ENCODE data around the gene SLC6A18. TPM values are rescaled to one million over a fixed set of nuclear protein-coding genes. Genes with fewer than 3 reads are reported as not detected.

The SLC6A18 gene
- total RNA-seq, 4 donors from 2014 or later: not detected

DNA sequence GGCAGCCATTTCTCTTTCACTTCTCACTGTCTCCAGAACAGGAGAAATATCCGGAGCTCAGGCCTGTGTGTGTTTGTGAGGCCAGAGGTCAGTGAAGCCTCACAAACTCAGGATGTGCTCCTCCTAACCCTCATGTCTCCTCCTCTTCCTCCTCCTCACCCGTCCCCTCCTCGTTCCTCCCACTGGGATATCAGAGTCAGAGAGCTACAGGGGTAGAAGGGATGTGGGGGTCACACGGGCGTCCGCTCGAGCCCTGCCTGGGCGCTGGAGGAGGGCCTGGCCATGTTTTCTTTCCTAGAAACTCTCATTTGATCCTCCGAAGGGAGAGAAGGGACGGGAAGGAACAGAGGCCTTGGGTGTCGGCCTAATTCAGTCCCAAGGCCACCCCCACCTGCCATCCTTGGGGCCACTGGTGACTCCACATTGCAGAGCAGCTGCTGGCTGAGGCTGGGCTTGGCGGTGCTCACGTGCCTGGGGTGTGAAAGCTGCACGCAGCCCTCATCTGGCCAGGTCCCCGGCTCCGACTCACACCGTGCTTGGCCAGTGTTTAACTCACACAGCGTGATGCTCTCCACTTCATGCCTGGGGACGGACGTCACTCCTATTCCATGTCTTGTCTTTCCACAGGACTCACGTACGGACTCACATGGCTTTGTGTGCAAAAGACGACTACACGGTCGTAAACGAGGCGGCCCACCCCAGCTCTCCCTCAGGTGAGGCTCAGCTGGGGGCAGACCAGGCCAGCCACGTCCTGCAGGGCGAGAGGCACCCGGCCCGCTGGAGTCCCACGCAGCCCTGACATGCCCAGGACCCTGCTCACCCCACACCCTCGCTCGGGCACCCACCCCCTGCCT is 46.4 kb upstream of the SLC6A18 start:
- no peaks in the 10 kb centered on the region for H3K9me3 ChIP-seq
- H3K4me3 ChIP-seq: no peak overlapping the region
- no peak for DNase-seq
- H3K36me3 ChIP-seq: no peaks in the 10 kb centered on the region
- 40% methylated on average over 1 of the region's 34 CpGs; no CpG with 5 or more reads in 1 of the 2 donors for WGBS, 2 donors
- TF ChIP-seq, protein P1, sequence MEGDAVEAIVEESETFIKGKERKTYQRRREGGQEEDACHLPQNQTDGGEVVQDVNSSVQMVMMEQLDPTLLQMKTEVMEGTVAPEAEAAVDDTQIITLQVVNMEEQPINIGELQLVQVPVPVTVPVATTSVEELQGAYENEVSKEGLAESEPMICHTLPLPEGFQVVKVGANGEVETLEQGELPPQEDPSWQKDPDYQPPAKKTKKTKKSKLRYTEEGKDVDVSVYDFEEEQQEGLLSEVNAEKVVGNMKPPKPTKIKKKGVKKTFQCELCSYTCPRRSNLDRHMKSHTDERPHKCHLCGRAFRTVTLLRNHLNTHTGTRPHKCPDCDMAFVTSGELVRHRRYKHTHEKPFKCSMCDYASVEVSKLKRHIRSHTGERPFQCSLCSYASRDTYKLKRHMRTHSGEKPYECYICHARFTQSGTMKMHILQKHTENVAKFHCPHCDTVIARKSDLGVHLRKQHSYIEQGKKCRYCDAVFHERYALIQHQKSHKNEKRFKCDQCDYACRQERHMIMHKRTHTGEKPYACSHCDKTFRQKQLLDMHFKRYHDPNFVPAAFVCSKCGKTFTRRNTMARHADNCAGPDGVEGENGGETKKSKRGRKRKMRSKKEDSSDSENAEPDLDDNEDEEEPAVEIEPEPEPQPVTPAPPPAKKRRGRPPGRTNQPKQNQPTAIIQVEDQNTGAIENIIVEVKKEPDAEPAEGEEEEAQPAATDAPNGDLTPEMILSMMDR (IDR thresholded peaks at IDR 0.05): no peak
- TF ChIP-seq POLR2A (IDR thresholded peaks at IDR 0.05): no peak
- intact Hi-C loops (cut with DNase I): no loop called here
- H3K27ac ChIP-seq: no peak overlapping the region
- H3K27me3 ChIP-seq: peaks cover 0 to 60% (median 0%) of the 10 kb centered on the region in 4 donors
- no peaks in the 10 kb centered on the region for H3K4me1 ChIP-seq

DNA sequence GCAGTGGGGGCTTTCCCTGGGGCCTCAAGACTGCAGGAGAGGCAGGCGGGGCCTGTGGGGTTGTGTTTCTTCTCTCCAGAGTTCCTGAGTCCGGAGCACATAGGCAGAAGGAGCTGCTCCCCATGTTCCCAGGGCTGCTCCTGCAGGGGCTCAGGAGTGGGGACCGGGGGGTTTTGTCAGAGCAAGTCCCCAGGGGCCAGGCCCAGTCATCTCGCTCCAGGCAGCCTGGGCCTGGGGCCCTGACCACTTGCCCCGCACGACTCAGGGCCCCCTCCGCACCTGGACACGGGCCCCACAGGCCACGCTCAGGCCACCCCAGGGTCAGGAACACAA is 45.8 kb upstream of the SLC6A18 start:
- H3K27me3 ChIP-seq: peaks cover 0 to 59% (median 0%) of the 10 kb centered on the region in 4 donors
- H3K36me3 ChIP-seq: no peaks in the 10 kb centered on the region
- no peak overlapping the region for H3K27ac ChIP-seq
- H3K4me3 ChIP-seq: no peak overlapping the region
- WGBS, 2 donors: no CpG with 5 or more reads among the region's 9 CpGs
- H3K4me1 ChIP-seq: no peaks in the 10 kb centered on the region
- intact Hi-C loops (cut with DNase I): no loop called here
- no peak for TF ChIP-seq POLR2A (IDR thresholded peaks at IDR 0.05)
- TF ChIP-seq, protein P1 (IDR thresholded peaks at IDR 0.05): no peak
- DNase-seq: no peak
- no peaks in the 10 kb centered on the region for H3K9me3 ChIP-seq

DNA sequence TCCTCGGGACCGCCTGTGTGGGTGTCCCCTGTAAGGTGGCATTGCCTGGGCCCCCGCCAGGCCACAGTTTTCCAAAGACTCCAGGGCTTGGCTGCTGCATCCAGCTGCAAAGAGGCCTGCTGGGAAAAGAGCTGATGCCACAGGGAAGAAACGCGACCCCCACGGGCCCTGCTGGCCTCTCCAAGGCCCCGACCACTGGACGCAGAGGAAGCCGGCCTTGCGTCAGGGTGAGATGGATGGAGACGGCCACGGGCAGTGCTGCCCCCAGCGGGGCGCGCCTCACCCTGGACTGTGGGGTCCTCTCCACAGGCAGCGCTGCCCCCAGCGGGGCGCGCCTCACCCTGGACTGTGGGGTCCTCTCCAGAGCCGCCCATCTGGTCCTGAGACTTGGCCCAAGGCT is 45.1 kb upstream of the SLC6A18 start:
- Histone ChIP-seq H3K9me3 (no peaks in the 10 kb centered on the region), H3K4me3 (no peak overlapping the region), H3K27me3 (peaks cover 0 to 55% (median 0%) of the 10 kb centered on the region in 4 donors), H3K36me3 (no peaks in the 10 kb centered on the region), H3K4me1 (no peaks in the 10 kb centered on the region), H3K27ac (no peak overlapping the region)
- DNase-seq: no peak
- TF ChIP-seq POLR2A (IDR thresholded peaks at IDR 0.05): no peak
- TF ChIP-seq, protein P1 (IDR thresholded peaks at IDR 0.05): no peak
- intact Hi-C loops (cut with DNase I): no loop called here
- no CpG with 5 or more reads among the region's 20 CpGs for WGBS, 2 donors

DNA sequence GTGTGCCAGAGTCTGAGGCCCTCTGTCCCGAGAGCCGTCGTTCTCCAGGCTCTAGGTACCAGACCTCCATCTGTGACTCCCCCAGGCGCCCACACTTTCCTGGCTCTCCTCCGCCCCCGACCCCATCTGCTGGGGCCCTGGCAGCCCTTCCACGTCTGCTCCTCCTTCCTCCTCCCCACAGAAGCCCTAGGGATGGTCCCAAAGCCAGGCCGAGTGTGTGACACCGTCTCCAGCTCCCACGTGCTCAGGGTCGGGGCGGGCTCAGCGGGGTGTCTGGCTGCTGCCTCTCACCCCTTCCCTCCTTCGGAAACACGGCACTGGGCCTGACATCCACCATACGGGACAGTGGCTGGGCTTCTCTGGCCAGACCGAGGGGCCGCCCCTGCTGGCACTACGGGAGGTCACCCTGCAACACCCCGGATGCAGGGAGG is 44.3 kb upstream of the SLC6A18 start:
- 78 to 88% methylated on average over 8 to 10 of the region's 20 CpGs for WGBS, 2 donors
- Histone ChIP-seq H3K36me3 (no peaks in the 10 kb centered on the region), H3K4me3 (no peak overlapping the region), H3K27me3 (peaks cover 0 to 55% (median 0%) of the 10 kb centered on the region in 4 donors), H3K4me1 (no peaks in the 10 kb centered on the region), H3K27ac (no peak overlapping the region), H3K9me3 (no peaks in the 10 kb centered on the region)
- no peak for DNase-seq
- no peak for TF ChIP-seq POLR2A (IDR thresholded peaks at IDR 0.05)
- TF ChIP-seq, protein P1 (IDR thresholded peaks at IDR 0.05): no peak
- intact Hi-C loops (cut with DNase I): no loop called here

DNA sequence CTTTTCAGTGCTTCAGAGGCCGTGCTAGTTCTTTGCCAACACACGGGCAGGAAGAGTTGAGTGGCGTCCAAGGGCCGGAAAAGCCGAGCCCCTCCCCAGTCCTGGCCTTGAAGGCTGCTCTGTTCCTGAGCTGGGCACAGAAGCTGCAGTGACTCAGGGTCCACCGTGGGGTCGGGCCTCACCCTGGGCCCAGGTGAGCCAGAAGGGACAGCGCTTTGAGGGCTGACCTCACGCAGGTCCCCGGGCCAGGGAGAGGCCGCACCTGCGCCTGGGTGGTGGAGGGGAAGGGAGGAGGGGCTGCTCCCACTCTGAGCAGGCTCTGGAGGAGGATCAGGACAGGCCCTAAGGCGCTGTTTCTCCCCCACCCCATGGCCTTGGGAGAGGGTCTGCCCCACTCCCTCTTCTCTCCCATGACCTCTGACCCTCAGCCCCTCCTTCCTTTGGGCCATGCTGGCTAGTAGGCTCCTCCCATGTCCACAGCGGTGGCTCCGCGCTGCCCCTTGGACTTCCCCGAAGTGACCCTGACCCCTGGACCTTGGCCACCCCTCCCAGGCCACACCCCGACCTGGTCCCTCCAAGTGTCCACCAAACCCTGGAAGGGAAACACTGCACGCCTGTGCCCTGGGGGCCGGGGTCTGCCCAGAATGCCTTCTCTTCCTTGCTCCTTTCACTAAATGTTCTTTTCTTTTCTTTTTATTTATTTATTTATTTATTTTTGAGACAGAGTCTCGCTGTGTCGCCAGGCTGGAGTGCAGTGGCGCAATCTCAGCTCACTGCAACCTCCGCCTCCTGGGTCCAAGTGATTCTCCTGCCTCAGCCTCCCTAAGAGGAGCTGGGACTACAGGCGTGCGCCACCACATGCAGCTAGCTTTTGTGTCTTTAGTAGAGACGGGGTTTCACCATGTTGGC is 43.5 kb upstream of the SLC6A18 start:
- Histone ChIP-seq H3K27ac (no peak overlapping the region), H3K4me3 (no peak overlapping the region), H3K9me3 (no peaks in the 10 kb centered on the region), H3K36me3 (no peaks in the 10 kb centered on the region), H3K4me1 (no peaks in the 10 kb centered on the region), H3K27me3 (peaks cover 0 to 57% (median 0%) of the 10 kb centered on the region in 4 donors)
- no peak for DNase-seq
- WGBS, 2 donors: 77 to 82% methylated on average over 14 to 19 of the region's 27 CpGs
- no peak for TF ChIP-seq POLR2A (IDR thresholded peaks at IDR 0.05)
- TF ChIP-seq, protein P1 (IDR thresholded peaks at IDR 0.05): no peak
- intact Hi-C loops (cut with DNase I): no loop called here

All from esophagus squamous epithelium (tissue), 5 donors.